ENCODE measurements around the gene NPTX2.

NPTX2 gene

DNA sequence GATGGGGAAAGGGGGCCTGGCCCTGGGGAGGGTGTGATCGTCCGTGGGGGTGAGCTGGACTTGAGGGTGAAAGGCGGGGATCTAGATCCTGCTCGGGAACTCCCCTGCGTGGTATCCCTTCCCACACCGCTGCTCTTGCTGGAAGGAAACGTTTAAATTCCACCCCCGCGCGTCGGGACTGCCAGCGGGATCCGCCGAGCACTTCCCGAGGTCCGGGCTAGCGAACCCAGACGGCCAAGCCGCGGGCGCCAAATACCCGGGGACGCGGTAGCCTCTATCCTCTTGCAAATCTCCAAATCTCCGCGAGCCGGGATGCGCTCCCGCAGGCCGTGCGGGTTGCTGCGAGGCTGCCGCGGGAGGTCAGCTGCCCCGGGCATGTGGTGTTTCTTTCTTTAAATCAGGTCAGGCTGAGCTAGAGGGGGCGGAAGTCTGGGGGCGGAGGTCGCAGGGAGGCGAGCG, 904 bp downstream of the NPTX2 start:
- Histone ChIP-seq H3K36me3 (ENCODE audit: control insufficient read depth in 2 of 2, insufficient read depth in 1 of 2, low read length in 2 of 2) (no peaks in the 10 kb centered on the region), H3K9me3 (ENCODE audit: control insufficient read depth, insufficient read depth, low read depth, low read length) (no peaks in the 10 kb centered on the region), H3K27ac (ENCODE audit: extremely low read depth, low read depth, low read length) (no peak overlapping the region; the same call in 1 of the 2 replicates), H3K4me3 (ENCODE audit: low read depth, low read length) (peak overlapping the region; percentile 24), H3K4me1 (ENCODE audit: control insufficient read depth, insufficient read depth, low read length) (peaks cover 4% of the 10 kb centered on the region; the same call in 1 of the 2 replicates)
- CTCF ChIA-PET, result interaction anchor here (1.0 to 1.2 kb wide), 2 partner anchors 9 to 12 kb away, joined by 4 read pairs; no protein-coding TSS in a partner anchor
- POLR2A ChIA-PET, result no interaction called here
- no peak for TF ChIP-seq ZBTB48 (tag by site-specific recombination; IDR thresholded peaks at IDR 0.05)
- TF ChIP-seq, protein P1, sequence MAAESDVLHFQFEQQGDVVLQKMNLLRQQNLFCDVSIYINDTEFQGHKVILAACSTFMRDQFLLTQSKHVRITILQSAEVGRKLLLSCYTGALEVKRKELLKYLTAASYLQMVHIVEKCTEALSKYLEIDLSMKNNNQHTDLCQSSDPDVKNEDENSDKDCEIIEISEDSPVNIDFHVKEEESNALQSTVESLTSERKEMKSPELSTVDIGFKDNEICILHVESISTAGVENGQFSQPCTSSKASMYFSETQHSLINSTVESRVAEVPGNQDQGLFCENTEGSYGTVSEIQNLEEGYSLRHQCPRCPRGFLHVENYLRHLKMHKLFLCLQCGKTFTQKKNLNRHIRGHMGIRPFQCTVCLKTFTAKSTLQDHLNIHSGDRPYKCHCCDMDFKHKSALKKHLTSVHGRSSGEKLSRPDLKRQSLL (tag by site-specific recombination; IDR thresholded peaks at IDR 0.05), result no peak
- TF ChIP-seq, protein P2, sequence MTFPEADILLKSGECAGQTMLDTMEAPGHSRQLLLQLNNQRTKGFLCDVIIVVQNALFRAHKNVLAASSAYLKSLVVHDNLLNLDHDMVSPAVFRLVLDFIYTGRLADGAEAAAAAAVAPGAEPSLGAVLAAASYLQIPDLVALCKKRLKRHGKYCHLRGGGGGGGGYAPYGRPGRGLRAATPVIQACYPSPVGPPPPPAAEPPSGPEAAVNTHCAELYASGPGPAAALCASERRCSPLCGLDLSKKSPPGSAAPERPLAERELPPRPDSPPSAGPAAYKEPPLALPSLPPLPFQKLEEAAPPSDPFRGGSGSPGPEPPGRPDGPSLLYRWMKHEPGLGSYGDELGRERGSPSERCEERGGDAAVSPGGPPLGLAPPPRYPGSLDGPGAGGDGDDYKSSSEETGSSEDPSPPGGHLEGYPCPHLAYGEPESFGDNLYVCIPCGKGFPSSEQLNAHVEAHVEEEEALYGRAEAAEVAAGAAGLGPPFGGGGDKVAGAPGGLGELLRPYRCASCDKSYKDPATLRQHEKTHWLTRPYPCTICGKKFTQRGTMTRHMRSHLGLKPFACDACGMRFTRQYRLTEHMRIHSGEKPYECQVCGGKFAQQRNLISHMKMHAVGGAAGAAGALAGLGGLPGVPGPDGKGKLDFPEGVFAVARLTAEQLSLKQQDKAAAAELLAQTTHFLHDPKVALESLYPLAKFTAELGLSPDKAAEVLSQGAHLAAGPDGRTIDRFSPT (tag by site-specific recombination; IDR thresholded peaks at IDR 0.05), result no peak
- TF ChIP-seq ZNF391 (tag by site-specific recombination; IDR thresholded peaks at IDR 0.05; ENCODE audit: borderline replicate concordance, low read depth), result no peak
- TF ChIP-seq, protein P3, sequence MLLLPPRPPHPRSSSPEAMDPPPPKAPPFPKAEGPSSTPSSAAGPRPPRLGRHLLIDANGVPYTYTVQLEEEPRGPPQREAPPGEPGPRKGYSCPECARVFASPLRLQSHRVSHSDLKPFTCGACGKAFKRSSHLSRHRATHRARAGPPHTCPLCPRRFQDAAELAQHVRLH (tag by site-specific recombination; IDR thresholded peaks at IDR 0.05), result no peak
- TF ChIP-seq, protein P4, sequence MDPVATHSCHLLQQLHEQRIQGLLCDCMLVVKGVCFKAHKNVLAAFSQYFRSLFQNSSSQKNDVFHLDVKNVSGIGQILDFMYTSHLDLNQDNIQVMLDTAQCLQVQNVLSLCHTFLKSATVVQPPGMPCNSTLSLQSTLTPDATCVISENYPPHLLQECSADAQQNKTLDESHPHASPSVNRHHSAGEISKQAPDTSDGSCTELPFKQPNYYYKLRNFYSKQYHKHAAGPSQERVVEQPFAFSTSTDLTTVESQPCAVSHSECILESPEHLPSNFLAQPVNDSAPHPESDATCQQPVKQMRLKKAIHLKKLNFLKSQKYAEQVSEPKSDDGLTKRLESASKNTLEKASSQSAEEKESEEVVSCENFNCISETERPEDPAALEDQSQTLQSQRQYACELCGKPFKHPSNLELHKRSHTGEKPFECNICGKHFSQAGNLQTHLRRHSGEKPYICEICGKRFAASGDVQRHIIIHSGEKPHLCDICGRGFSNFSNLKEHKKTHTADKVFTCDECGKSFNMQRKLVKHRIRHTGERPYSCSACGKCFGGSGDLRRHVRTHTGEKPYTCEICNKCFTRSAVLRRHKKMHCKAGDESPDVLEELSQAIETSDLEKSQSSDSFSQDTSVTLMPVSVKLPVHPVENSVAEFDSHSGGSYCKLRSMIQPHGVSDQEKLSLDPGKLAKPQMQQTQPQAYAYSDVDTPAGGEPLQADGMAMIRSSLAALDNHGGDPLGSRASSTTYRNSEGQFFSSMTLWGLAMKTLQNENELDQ (tag by site-specific recombination; IDR thresholded peaks at IDR 0.05; ENCODE audit: low read depth), result no peak
- TF ChIP-seq ZNF701 (tag by site-specific recombination; IDR thresholded peaks at IDR 0.05), result no peak
- no peak for TF ChIP-seq KLF16 (tag by site-specific recombination; IDR thresholded peaks at IDR 0.05)
- 0 out of 2 replicates have a peak, but pooled peaks have one; percentile 35 for TF ChIP-seq GLIS1 (tag by site-specific recombination; IDR thresholded peaks at IDR 0.05)
- TF ChIP-seq, protein P5, sequence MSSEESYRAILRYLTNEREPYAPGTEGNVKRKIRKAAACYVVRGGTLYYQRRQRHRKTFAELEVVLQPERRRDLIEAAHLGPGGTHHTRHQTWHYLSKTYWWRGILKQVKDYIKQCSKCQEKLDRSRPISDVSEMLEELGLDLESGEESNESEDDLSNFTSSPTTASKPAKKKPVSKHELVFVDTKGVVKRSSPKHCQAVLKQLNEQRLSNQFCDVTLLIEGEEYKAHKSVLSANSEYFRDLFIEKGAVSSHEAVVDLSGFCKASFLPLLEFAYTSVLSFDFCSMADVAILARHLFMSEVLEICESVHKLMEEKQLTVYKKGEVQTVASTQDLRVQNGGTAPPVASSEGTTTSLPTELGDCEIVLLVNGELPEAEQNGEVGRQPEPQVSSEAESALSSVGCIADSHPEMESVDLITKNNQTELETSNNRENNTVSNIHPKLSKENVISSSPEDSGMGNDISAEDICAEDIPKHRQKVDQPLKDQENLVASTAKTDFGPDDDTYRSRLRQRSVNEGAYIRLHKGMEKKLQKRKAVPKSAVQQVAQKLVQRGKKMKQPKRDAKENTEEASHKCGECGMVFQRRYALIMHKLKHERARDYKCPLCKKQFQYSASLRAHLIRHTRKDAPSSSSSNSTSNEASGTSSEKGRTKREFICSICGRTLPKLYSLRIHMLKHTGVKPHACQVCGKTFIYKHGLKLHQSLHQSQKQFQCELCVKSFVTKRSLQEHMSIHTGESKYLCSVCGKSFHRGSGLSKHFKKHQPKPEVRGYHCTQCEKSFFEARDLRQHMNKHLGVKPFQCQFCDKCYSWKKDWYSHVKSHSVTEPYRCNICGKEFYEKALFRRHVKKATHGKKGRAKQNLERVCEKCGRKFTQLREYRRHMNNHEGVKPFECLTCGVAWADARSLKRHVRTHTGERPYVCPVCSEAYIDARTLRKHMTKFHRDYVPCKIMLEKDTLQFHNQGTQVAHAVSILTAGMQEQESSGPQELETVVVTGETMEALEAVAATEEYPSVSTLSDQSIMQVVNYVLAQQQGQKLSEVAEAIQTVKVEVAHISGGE (tag by site-specific recombination; conservative IDR thresholded peaks at IDR 0.05; ENCODE audit: low read depth), result no peak; the same call in 1 of the 2 replicates
- TF ChIP-seq EGR2 (tag by site-specific recombination; IDR thresholded peaks at IDR 0.05; ENCODE audit: low read depth), result peak; percentile 76
- TF ChIP-seq ZNF777 (tag by site-specific recombination; IDR thresholded peaks at IDR 0.05; ENCODE audit: borderline replicate concordance), result peak; percentile 71; the same call in 1 of the 2 replicates
- TF ChIP-seq ZNF610 (tag by site-specific recombination; IDR thresholded peaks at IDR 0.05; ENCODE audit: borderline replicate concordance), result no peak
- TF ChIP-seq, protein P6, sequence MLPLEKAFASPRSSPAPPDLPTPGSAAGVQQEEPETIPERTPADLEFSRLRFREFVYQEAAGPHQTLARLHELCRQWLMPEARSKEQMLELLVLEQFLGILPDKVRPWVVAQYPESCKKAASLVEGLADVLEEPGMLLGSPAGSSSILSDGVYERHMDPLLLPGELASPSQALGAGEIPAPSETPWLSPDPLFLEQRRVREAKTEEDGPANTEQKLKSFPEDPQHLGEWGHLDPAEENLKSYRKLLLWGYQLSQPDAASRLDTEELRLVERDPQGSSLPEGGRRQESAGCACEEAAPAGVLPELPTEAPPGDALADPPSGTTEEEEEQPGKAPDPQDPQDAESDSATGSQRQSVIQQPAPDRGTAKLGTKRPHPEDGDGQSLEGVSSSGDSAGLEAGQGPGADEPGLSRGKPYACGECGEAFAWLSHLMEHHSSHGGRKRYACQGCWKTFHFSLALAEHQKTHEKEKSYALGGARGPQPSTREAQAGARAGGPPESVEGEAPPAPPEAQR (tag by site-specific recombination; IDR thresholded peaks at IDR 0.05), result no peak
- TF ChIP-seq YY1 (tag by site-specific recombination; IDR thresholded peaks at IDR 0.05), result no peak
- no peak for TF ChIP-seq ZNF596 (tag by site-specific recombination; IDR thresholded peaks at IDR 0.05)
- TF ChIP-seq ZNF175 (tag by site-specific recombination; IDR thresholded peaks at IDR 0.05), result no peak
- TF ChIP-seq ZIC2 (tag by site-specific recombination; IDR thresholded peaks at IDR 0.05), result peak; percentile 66
- TF ChIP-seq SP3 (tag by site-specific recombination; IDR thresholded peaks at IDR 0.05), result no peak
- TF ChIP-seq, protein P7, sequence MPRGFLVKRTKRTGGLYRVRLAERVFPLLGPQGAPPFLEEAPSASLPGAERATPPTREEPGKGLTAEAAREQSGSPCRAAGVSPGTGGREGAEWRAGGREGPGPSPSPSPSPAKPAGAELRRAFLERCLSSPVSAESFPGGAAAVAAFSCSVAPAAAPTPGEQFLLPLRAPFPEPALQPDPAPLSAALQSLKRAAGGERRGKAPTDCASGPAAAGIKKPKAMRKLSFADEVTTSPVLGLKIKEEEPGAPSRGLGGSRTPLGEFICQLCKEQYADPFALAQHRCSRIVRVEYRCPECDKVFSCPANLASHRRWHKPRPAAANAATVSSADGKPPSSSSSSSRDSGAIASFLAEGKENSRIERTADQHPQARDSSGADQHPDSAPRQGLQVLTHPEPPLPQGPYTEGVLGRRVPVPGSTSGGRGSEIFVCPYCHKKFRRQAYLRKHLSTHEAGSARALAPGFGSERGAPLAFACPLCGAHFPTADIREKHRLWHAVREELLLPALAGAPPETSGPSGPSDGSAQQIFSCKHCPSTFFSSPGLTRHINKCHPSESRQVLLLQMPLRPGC (tag by site-specific recombination; IDR thresholded peaks at IDR 0.05), result no peak
- 0 out of 2 replicates have a peak, but pooled peaks have one; percentile 39 for TF ChIP-seq ZNF501 (tag by site-specific recombination; IDR thresholded peaks at IDR 0.05)
- no peak for TF ChIP-seq ZNF621 (tag by site-specific recombination; IDR thresholded peaks at IDR 0.05)
- TF ChIP-seq GLIS2 (tag by site-specific recombination; IDR thresholded peaks at IDR 0.05), result peak; percentile 67
- TF ChIP-seq KLF9 (tag by site-specific recombination; IDR thresholded peaks at IDR 0.05; ENCODE audit: low read depth), result 0 out of 2 replicates have a peak, but pooled peaks have one; percentile 21
- TF ChIP-seq ZNF155 (tag by site-specific recombination; IDR thresholded peaks at IDR 0.05), result no peak
- no peak for TF ChIP-seq ZNF354C (tag by site-specific recombination; IDR thresholded peaks at IDR 0.05; ENCODE audit: borderline replicate concordance, low read depth)

All from HEK293 (cell line).